HEK293 (cell line): ENCODE results near the gene LDLRAP1.
"Not testable (repeated sequence)": the region's sequence is repeated elsewhere in the genome, so short reads cannot be mapped to it uniquely, and the experiment has no call there.

Experiments
- CTCF ChIA-PET: fragments of 350-600 bp; formaldehyde crosslinking; extraction: SDS; loops from one replicate; lab custom pipeline; 2021; ENCODE audit warnings: antibody characterized with exemption; lab: Yijun Ruan, JAX
- POLR2A ChIA-PET: fragments of 300-600 bp; formaldehyde crosslinking; extraction: SDS; loops from one replicate; lab custom pipeline; 2020; ENCODE audit warnings: antibody characterized with exemption, inconsistent platforms; lab: Yijun Ruan, JAX
- H3K27ac ChIP-seq: fragments of 200-500 bp; sonication (Bioruptor generic); 2 replicates; pipeline ENCODE4 v1.5.1; 2014; ENCODE audit warnings: low read depth, low read length, control low read depth, inconsistent platforms; ENCODE audit errors: extremely low read depth
- H3K36me3 ChIP-seq, 2 experiments: fragments of 200-500 bp in 1 of 2; sonication (Bioruptor generic) in 1 of 2; 1 replicate in 1 of 2; 2 replicates in 1 of 2; pipeline ENCODE4 v1.5.1; 2014 to 2017; ENCODE audit warnings: inconsistent platforms in 2 of 2, low read length in 2 of 2; ENCODE audit not compliant: control insufficient read depth in 2 of 2, insufficient read depth in 1 of 2
- H3K4me1 ChIP-seq: fragments of 200-500 bp; sonication (Bioruptor generic); 2 replicates; pipeline ENCODE4 v1.5.1; 2014; ENCODE audit warnings: mild to moderate bottlenecking, low read length, inconsistent platforms; ENCODE audit not compliant: control insufficient read depth, insufficient read depth
- H3K4me3 ChIP-seq: 2 replicates; pipeline ENCODE4 v1.5.1; 2011; ENCODE audit warnings: low read depth, mild to moderate bottlenecking, control low read depth, low read length, moderate library complexity
- H3K9me3 ChIP-seq: fragments of 200-500 bp; sonication (Bioruptor generic); 2 replicates; pipeline ENCODE4 v1.5.1; 2014; ENCODE audit warnings: low read depth, low read length, inconsistent platforms; ENCODE audit not compliant: control insufficient read depth, insufficient read depth
- BCL11B ChIP-seq: fragments of 450-650 bp; formaldehyde crosslinking; IDR thresholded peaks from 2 replicates; pipeline ENCODE4 v1.5.1; 2016; ENCODE audit warnings: low read depth, missing biosample characterization, missing genetic modification characterization
- CTCF ChIP-seq: fragments of 450-650 bp; formaldehyde crosslinking; IDR thresholded peaks from 2 replicates; pipeline ENCODE4 v1.5.1; 2016; ENCODE audit warnings: missing biosample characterization, missing genetic modification characterization
- KLF9 ChIP-seq: fragments of 450-650 bp; formaldehyde crosslinking; IDR thresholded peaks from 2 replicates; pipeline ENCODE4 v1.5.1; 2016; ENCODE audit warnings: missing biosample characterization, missing genetic modification characterization, low read depth
- PRDM1 ChIP-seq: fragments of 450-650 bp; formaldehyde crosslinking; IDR thresholded peaks from 2 replicates; pipeline ENCODE4; 2016; ENCODE audit warnings: missing biosample characterization, missing genetic modification characterization
- SP2 ChIP-seq: fragments of 450-650 bp; formaldehyde crosslinking; IDR thresholded peaks from 2 replicates; pipeline ENCODE4 v1.5.1; 2016; ENCODE audit warnings: missing biosample characterization, missing genetic modification characterization
- SP7 ChIP-seq: fragments of 450-650 bp; formaldehyde crosslinking; IDR thresholded peaks from 2 replicates; pipeline ENCODE4 v1.5.1; 2016; ENCODE audit warnings: missing biosample characterization, missing genetic modification characterization
- ZBTB20 ChIP-seq: fragments of 450-650 bp; formaldehyde crosslinking; IDR thresholded peaks from 2 replicates; pipeline ENCODE4 v1.5.1; 2016; ENCODE audit warnings: missing biosample characterization, missing genetic modification characterization
- ZBTB8A ChIP-seq: fragments of 450-650 bp; formaldehyde crosslinking; IDR thresholded peaks from 2 replicates; pipeline ENCODE4 v1.5.1; 2016; ENCODE audit warnings: missing biosample characterization, missing genetic modification characterization
- ZNF114 ChIP-seq: fragments of 450-650 bp; formaldehyde crosslinking; IDR thresholded peaks from 2 replicates; pipeline ENCODE4 v1.5.0; 2017; ENCODE audit warnings: missing biosample characterization, missing genetic modification characterization
- ZNF350 ChIP-seq: fragments of 450-650 bp; formaldehyde crosslinking; IDR thresholded peaks from 2 replicates; pipeline ENCODE4 v1.5.0; 2017; ENCODE audit warnings: missing biosample characterization, mild to moderate bottlenecking, missing genetic modification characterization
- ZNF366 ChIP-seq: fragments of 450-650 bp; formaldehyde crosslinking; conservative IDR thresholded peaks from 2 replicates; pipeline ENCODE4 v1.5.1; 2016; ENCODE audit warnings: missing biosample characterization, missing genetic modification characterization
- ZNF548 ChIP-seq: fragments of 450-650 bp; formaldehyde crosslinking; IDR thresholded peaks from 2 replicates; pipeline ENCODE4 v1.5.1; 2016; ENCODE audit warnings: missing biosample characterization, missing genetic modification characterization
- ZNF596 ChIP-seq: fragments of 450-650 bp; IDR thresholded peaks from 2 replicates; pipeline ENCODE4 v1.5.0; 2018; ENCODE audit warnings: missing biosample characterization, mild to moderate bottlenecking, missing genetic modification characterization, moderate library complexity
- ZNF600 ChIP-seq: fragments of 450-650 bp; formaldehyde crosslinking; IDR thresholded peaks from 2 replicates; pipeline ENCODE4 v1.5.1; 2016; ENCODE audit warnings: missing biosample characterization, missing genetic modification characterization
- ZNF654 ChIP-seq: fragments of 450-650 bp; formaldehyde crosslinking; IDR thresholded peaks from 2 replicates; pipeline ENCODE4 v1.5.1; 2016; ENCODE audit warnings: low read depth, missing biosample characterization, missing genetic modification characterization
- ZSCAN30 ChIP-seq: fragments of 450-650 bp; IDR thresholded peaks from 2 replicates; pipeline ENCODE4 v1.5.1; 2018; ENCODE audit warnings: missing biosample characterization, mild to moderate bottlenecking, missing genetic modification characterization, moderate library complexity
- TF ChIP-seq, protein P1 (sequence below): fragments of 450-650 bp; formaldehyde crosslinking; IDR thresholded peaks from 2 replicates; pipeline ENCODE4 v1.5.1; 2016; ENCODE audit warnings: missing biosample characterization, missing genetic modification characterization
- TF ChIP-seq, protein P2 (sequence below): fragments of 450-650 bp; formaldehyde crosslinking; IDR thresholded peaks from 2 replicates; pipeline ENCODE4 v1.5.1; 2016; ENCODE audit warnings: missing biosample characterization, missing genetic modification characterization

Gene LDLRAP1

DNA sequence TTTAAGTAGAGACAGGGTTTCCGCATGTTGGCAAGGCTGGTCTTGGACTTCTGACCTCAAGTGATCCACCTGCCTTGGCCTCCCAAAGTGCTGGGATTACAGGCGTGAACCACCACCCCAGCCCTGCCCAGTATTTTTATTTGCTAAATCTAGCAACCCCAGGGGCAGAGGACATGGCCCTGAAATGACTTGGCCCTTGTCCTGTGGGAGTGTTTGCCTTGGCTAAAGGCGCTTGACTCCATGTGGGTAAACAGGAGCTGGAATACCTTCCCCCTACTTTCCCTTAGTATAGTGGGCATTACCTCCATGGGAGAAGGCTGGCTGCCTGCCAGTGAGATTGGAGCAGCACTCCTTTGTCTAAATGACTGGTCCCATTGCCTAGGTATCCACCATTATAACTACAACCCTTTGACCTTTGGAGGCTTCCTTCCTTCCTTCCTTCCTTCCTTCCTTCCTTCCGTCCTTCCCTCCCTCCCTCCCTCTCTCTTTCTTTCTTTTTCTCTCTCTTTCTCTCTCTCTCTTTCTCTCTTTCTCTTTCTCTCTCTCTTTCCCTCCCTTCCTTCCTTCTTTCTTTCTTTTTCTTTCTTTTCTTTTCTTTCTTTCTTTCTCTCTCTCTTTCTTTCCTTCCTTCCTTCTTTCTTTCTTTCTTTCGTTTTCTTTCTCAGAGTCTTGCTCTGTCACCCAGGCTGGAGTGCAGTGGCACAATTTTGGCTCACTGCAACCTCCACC, 57.7 kb downstream of the LDLRAP1 start:
- ChIA-PET CTCF (interaction anchor here (0.6 to 0.7 kb wide), 2 partner anchors 9 to 132 kb away, joined by 4 to 8 read pairs; no protein-coding TSS in a partner anchor), POLR2A (interaction anchor here (0.8 kb wide), 1 partner anchor 362 kb away, joined by 4 read pairs; no protein-coding TSS in a partner anchor)
- not testable (repeated sequence) for H3K36me3 ChIP-seq, H3K4me3 ChIP-seq, H3K4me1 ChIP-seq, H3K9me3 ChIP-seq, H3K27ac ChIP-seq
- TF ChIP-seq ZNF366 (tag by site-specific recombination), result peak; percentile 91
- TF ChIP-seq ZNF596 (tag by site-specific recombination), result peak; percentile 73; the same call in 1 of the 2 replicates
- peak; percentile 24; the same call in 1 of the 2 replicates for TF ChIP-seq PRDM1 (tag by site-specific recombination)

DNA sequence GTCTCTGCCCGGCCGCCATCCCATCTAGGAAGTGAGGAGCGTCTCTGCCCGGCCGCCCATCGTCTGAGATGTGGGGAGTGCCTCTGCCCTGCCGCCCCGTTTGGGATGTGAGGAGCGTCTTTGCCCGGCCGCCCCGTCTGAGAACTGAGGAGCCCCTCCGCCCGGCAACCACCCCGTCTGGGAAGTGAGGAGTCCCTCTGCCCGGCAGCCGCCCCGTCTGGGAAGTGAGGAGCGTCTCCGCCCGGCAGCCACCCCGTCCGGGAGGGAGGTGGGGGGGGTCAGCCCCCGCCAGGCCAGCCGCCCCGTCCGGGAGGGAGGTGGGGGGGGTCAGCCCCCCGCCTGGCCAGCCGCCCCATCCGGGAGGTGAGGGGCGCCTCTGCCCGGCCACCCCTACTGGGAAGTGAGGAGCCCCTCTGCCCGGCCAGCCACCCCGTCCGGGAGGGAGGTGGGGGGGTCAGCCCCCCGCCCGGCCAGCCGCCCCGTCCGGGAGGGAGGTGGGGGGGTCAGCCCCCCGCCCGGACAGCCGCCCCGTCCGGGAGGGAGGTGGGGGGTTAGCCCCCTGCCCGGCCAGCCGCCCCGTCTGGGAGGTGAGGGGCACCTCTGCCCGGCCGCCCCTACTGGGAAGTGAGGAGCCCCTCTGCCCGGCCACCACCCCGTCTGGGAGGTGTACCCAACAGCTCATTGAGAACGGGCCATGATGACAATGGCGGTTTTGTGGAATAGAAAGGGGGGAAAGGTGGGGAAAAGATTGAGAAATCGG, 60.6 kb downstream of the LDLRAP1 start:
- CTCF ChIA-PET, H3K9me3 ChIP-seq, H3K4me1 ChIP-seq, H3K4me3 ChIP-seq, H3K36me3 ChIP-seq, POLR2A ChIA-PET, H3K27ac ChIP-seq: not testable (repeated sequence)

DNA sequence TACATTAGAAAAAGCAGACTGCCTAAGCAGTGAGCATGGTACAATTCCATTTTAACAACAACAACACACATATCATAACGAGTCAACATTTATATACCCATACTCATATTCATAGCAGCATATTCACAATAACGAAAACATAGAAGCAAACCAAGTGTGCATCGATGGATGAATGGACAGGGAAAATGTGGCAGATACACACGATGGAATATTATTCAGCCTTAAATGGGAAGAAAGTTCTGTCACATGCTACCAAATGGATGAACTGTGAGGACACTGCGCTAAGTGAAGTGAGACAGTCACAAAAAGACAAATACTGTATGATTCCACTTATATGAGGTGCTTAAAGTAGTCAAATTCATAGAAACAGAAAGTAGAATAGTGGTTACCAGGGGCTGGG, 63.7 kb downstream of the LDLRAP1 start:
- Histone ChIP-seq H3K27ac (no peak overlapping the region), H3K36me3 (no peaks in the 10 kb centered on the region), H3K4me1 (no peaks in the 10 kb centered on the region), H3K9me3 (no peaks in the 10 kb centered on the region), H3K4me3 (no peak overlapping the region)
- TF ChIP-seq BCL11B (tag by site-specific recombination) (no peak), ZNF548 (tag by site-specific recombination) (peak; percentile 91)
- ChIA-PET POLR2A (interaction anchor here (0.6 kb wide), 1 partner anchor 360 kb away, joined by 4 read pairs; no protein-coding TSS in a partner anchor), CTCF (interaction anchor here (2.8 kb wide), 1 partner anchor 191 kb away, joined by 32 read pairs; the partner anchor contains the start of gene SELENON)

GRCh38 chr1:25608488-25609178, 65.2 kb downstream of the LDLRAP1 start:
- Histone ChIP-seq H3K4me3 (no peak overlapping the region), H3K9me3 (no peaks in the 10 kb centered on the region)
- TF ChIP-seq ZBTB20 (tag by site-specific recombination) (peak; percentile 43), SP2 (tag by site-specific recombination) (peak; percentile 40; the same call in 1 of the 2 replicates), ZNF654 (tag by site-specific recombination) (peak; percentile 36), ZBTB8A (0 out of 2 replicates have a peak, but pooled peaks have one; percentile 12), ZNF114 (no peak), ZNF600 (peak; percentile 54; the same call in 1 of the 2 replicates), ZSCAN30 (tag by site-specific recombination) (peak; percentile 83), SP7 (0 out of 2 replicates have a peak, but pooled peaks have one; percentile 23), KLF9 (tag by site-specific recombination) (no peak), ZNF350 (tag by site-specific recombination) (no peak), CTCF (tag by site-specific recombination) (peak; percentile 71)
- TF ChIP-seq, protein P1, sequence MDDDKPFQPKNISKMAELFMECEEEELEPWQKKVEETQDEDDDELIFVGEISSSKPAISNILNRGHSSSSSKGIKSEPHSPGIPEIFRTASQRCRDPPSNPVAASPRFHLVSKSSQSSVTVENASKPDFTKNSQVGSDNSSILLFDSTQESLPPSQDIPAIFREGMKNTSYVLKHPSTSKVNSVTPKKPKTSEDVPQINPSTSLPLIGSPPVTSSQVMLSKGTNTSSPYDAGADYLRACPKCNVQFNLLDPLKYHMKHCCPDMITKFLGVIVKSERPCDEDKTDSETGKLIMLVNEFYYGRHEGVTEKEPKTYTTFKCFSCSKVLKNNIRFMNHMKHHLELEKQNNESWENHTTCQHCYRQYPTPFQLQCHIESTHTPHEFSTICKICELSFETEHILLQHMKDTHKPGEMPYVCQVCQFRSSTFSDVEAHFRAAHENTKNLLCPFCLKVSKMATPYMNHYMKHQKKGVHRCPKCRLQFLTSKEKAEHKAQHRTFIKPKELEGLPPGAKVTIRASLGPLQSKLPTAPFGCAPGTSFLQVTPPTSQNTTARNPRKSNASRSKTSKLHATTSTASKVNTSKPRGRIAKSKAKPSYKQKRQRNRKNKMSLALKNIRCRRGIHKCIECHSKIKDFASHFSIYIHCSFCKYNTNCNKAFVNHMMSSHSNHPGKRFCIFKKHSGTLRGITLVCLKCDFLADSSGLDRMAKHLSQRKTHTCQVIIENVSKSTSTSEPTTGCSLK (tag by site-specific recombination), result no peak
- TF ChIP-seq, protein P2, sequence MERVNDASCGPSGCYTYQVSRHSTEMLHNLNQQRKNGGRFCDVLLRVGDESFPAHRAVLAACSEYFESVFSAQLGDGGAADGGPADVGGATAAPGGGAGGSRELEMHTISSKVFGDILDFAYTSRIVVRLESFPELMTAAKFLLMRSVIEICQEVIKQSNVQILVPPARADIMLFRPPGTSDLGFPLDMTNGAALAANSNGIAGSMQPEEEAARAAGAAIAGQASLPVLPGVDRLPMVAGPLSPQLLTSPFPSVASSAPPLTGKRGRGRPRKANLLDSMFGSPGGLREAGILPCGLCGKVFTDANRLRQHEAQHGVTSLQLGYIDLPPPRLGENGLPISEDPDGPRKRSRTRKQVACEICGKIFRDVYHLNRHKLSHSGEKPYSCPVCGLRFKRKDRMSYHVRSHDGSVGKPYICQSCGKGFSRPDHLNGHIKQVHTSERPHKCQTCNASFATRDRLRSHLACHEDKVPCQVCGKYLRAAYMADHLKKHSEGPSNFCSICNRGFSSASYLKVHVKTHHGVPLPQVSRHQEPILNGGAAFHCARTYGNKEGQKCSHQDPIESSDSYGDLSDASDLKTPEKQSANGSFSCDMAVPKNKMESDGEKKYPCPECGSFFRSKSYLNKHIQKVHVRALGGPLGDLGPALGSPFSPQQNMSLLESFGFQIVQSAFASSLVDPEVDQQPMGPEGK (tag by site-specific recombination), result 0 out of 2 replicates have a peak, but pooled peaks have one; percentile 19

More at GRCh38 chr1:25608488-25609178, 65.2 kb downstream of the LDLRAP1 start:
- ChIA-PET POLR2A (interaction anchor here (1.0 kb wide), 2 partner anchors 203 to 361 kb away, joined by 3 read pairs; partner anchors contain the start of gene RSRP1), CTCF (interaction anchor here (0.6 to 3.2 kb wide), 24 partner anchors 10 to 201 kb away, joined by 3 to 32 read pairs (median 3); partner anchors contain the start of gene SELENON)
- Histone ChIP-seq H3K36me3 (no peaks in the 10 kb centered on the region), H3K27ac (no peak overlapping the region), H3K4me1 (no peaks in the 10 kb centered on the region)
